DMS79 (cell line): ENCODE measurements around the gene CEP162.
"Not testable (repeated sequence)": the region's sequence is repeated elsewhere in the genome, so short reads cannot be mapped to it uniquely, and the experiment has no call there.

Experiments used
- DNase-seq: peaks from one replicate; lab custom pipeline; 2025; lab: John Stamatoyannopoulos, UW

Gene CEP162, protein sequence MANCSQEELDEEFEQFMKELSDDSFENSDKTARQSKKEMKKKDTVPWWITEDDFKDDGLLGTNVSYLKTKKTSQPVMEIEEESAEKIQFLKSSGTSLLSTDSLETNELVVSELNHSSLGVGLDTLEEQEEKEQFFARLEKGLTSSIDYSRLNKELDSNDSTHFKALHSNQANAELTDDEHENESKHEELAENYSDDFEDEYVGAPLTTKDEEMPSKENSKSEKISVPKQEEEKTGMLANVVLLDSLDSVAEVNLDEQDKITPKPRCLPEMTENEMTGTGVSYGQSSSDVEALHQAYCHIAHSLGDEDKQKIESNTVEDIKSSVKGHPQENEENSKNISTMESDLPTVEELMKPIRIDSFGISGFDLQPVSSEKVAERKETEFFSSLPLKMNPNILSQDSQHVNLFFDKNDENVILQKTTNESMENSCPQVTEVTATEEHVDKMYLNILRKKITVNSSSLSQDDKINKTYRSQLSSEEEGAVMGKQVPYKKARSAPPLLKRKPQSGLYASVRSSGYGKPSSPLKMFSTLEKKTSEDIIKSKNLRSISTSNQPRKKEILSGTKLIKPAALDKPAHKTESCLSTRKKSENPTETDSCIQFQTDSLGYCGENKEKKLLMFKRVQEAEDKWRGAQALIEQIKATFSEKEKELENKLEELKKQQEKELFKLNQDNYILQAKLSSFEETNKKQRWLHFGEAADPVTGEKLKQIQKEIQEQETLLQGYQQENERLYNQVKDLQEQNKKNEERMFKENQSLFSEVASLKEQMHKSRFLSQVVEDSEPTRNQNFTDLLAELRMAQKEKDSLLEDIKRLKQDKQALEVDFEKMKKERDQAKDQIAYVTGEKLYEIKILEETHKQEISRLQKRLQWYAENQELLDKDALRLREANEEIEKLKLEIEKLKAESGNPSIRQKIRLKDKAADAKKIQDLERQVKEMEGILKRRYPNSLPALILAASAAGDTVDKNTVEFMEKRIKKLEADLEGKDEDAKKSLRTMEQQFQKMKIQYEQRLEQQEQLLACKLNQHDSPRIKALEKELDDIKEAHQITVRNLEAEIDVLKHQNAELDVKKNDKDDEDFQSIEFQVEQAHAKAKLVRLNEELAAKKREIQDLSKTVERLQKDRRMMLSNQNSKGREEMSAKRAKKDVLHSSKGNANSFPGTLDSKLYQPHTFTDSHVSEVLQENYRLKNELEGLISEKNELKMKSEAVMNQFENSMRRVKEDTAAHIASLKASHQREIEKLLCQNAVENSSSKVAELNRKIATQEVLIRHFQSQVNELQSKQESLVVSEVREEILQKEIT (N-terminal part only)

DNA sequence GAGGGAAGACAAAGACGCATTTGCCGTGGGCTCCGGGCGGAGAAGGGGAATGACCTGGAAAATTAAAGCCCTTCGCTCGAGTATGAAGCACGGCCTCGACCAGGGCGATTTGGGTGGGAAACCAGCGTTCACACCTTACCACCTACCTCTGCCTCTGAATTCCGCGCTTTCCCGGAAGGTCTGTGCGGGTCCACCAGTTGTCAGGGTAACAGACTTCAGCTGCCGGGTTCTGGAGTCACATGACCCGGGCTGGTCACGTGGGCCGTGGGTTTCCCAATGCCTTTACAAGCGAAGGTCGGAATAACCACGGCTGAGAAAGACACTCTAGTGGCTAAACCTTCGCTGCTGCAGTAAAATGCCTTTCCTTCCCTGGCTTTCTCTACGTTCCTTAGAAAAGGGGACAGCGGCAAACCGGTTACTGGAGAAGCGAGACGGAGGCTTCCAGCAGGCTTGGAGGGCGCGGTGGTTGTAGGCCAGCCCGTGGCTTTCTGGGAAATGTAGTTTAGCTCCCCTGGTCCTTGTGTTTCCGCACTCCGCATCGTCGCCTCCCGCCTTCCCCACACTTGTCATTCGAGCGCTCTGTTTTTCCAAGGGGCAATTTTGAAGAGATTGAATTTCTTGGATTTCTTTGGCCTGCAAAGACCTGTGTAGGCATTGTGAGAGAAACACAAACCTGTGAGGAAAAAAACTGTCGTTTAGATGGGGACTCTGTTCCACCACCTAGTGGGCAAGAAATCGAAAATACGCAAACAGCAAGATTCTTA is at the start of gene CEP162:
Gene CEP162 (minus strand): TSS at position 210 of the 764 bp plus-strand sequence. CDS start 1,250 bp downstream, outside the sequence.
- DNase-seq = peak; percentile 81

GRCh38 chr6:84274856-84275255 is 47.4 kb upstream of the CEP162 start:
- DNase-seq = no peak

DNA sequence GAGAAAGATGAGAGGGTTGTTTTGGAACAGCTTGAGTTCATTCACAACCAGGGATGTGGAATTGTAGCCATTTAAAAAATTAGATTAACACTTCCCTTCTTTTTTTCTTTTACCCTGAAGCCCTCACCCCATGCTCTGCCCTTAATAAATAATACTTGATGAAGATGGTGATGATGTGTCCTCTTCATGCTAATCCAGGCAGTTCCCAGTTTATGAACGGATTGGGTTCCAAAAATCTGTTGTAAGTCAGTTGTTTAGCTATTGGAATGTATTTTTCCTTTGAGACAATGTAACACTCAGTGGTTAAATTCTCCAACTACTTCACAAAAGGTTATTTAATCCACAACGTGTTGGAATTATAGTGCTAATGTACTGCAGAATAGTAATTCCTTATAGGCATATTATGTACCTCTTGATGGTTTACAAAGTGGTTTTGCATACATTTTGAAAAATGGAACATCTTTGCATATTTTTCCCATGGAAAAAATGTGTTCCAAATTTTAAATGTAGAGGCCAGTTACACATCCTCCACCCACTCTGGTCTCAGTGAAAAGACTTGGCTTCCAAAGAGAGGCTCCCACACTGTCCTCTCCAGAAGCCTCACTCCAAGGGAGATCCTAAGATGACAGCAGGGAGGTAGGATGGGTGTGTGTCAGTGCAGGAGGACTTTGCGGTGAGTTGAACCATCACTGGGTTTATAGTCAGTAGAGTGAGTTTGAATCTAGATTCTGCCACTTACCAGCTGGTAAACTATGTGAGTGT is 45.8 kb upstream of the CEP162 start:
- no peak for DNase-seq

DNA sequence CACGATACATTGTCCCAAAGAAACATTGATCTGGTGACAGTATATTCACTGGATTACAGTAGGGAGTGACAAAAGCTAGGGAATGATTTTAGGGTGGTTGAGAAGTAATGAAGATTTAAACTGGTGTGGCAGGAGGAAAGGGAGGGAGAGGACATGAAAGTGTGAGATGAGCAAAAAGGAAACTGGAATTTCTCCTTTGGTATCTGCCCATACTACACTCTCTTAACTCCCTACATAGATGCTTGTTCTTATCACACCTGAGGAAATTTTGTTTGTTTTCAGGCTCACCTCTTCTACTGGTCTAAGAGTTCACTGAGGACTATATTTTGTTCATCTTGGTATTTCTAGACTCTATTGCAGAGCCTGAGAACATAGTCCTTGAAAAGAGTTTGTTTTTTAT is 44.9 kb upstream of the CEP162 start:
- no peak for DNase-seq

- DNase-seq = no peak
Measured at GRCh38 chr6:84271061-84271716, 43.7 kb upstream of the CEP162 start.

- no peak for DNase-seq
Measured at GRCh38 chr6:84269947-84270733, 42.7 kb upstream of the CEP162 start.

GRCh38 chr6:84268781-84269180 is 41.3 kb upstream of the CEP162 start:
- no peak for DNase-seq

GRCh38 chr6:84263557-84263956 is 36.1 kb upstream of the CEP162 start:
- DNase-seq = no peak

DNA sequence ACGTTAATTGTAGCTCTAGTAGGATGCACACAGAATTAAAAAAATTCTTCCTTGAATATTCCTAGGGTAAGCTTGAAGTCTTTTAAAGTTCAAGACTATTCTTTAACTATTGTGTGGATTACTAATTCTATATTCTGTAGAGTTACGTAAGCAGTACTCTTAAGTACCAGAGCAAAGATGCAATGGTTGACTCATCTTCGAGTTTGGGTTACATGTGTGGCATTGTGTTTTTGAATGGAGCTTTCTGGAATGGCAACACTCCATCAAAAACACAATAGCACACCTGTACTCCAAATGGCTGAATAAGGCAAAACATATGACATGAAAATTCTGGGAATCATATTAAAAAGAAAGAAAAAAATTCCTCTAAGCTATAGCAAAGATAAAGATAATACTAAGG is 33.5 kb upstream of the CEP162 start:
- DNase-seq = no peak

DNA sequence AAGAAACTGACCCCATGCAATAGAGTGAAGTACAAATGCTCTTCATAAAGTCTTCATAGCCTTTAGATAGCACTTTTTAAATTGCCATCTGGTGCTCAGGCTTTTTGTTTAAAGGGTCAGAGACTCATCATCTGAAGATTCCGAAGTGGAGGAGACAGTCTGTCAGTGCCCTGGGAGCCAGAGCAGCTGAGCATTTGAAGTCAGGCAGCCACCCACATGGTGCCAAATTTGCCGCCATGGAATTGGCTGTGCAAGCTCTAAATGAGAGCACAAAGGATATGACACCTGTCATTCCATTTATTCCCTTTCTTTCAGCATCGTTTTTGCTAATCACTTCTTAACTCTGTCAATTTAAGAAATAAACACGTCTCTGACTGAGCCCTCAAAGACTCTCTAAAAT is 32.8 kb upstream of the CEP162 start:
- no peak for DNase-seq

GRCh38 chr6:84258866-84259265 is 31.4 kb upstream of the CEP162 start:
- no peak for DNase-seq

DNA sequence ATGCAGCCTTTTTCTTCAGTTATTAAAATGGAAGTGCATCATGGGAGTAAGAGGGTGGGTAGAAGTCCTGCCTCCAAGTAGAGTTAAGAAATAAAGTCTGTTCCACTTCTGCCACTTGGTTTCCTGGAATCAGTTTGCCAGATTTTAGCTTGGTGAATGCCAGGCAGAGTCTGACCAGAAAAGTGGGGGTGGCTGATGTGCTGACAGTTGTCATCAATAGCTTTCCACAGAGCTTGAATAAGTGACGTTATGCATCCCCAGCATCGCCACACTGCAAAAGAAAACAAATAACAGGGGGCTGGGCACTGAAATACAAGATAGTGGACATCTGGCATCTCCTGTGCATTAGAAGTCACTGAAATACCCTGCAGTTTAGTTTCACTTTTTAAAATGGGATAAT is 30.8 kb upstream of the CEP162 start:
- no peak for DNase-seq

DNA sequence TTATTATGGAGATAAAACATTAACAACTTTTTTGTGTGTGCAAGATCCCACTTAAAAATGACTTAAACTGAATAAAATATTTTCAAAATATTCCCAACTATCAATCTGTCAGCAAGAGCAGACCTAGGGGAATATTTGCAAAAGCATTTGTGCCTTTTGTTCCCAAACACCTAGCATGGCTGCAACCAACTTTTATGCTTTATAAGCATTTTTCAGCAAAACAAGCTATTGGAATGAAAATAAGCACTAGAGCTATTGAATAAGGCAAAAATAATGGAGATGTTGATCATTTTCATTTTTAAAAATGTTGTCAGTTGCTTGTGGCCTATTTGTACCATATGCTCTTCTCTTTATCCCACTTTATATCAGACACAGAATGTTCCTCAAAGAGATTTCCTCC is 28.2 kb upstream of the CEP162 start:
- DNase-seq = no peak

DNA sequence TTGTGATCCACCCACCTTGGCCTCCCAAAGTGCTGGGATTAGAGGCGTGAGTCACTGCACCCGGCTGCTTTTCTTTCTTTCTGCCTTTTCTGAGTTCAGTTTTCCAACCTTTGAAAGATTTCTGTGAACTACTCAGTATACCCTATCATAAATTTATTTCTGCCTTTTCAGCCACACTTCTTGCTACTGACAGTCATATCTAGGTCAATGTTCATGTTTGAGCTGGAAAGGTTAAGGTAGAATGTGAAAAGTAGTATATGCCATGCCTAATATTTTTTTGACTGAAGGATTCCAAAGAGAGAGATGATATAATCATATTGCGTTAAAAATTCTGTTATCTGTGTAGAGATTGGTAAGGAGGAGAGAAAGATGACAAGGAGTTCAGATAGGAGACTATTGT is 25.9 kb upstream of the CEP162 start:
- DNase-seq = no peak

DNA sequence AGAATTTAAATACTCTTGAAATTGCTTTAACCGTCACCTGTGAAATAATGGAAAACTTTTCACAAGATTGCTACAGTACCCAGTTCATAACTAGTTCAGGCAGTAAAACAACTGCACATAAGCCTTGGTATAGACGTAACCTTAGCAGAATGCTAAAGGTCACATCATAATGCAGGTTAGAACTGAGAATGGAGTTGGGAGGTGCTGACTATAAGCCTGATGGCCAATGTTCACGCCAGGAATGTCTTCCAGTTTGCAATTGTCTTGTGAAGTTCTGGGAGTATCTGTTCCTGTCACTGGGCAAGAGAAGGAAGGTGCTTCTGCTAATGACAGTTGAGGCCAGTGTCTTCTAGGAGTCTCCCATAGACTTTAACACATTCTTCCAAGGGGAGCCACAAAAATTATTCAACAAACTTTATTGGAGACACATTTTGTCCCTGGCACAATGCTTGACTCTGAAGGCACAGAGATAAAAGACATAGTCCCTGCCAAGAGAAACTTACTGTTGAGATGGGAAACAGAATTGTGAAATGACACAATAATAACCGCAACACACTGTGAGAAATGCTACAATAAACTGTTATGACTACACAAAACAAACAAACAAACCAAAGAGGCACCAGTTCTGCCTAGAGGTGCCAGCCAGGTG is 24.6 kb upstream of the CEP162 start:
- no peak for DNase-seq

DNA sequence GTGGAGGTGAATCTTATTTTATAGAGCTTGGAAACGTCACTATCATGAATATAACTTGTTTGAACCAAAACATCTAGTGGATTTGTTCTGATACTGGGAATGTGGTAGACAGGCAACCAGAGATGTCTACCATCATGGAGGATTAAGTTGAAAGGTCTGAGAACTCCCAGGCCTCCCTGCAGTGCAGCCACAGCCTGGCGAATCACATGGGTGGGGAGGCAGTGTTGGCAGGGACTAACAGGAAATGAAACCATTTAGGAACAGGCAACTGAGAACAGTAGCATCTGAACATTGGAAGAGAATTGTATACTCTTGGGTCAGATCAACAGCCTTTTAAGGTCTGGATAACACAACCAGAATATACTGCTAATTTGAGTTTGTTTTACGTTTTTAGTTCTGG is 22.3 kb upstream of the CEP162 start:
- DNase-seq = no peak

GRCh38 chr6:84244416-84245081 is 17.1 kb upstream of the CEP162 start:
- not testable (repeated sequence) for DNase-seq

- no peak for DNase-seq
Measured at GRCh38 chr6:84243240-84243639, 15.8 kb upstream of the CEP162 start.
